Adrenal gland (tissue), 12 donors: Measurements from ENCODE around the gene CCDC120. TPM values are rescaled to one million over a fixed set of nuclear protein-coding genes. Genes with fewer than 3 reads are reported as not detected.

Experiments
- DNase-seq, 7 donors: peaks; one replicate each; pipeline ENCODE4 v3.0.0-alpha.2; 2019 to 2020
- H3K27ac ChIP-seq, 5 donors: fragments of 200-600 bp; sonication (generic) in 4 of 5; 1 replicate in 3 of 5; 2 replicates in 2 of 5; pipeline versions ENCODE4 v1.5.1 to v1.8.0; 2016 to 2020; ENCODE audit warnings: mild to moderate bottlenecking in 1 of 5
- H3K27me3 ChIP-seq: fragments of 200-600 bp; 2 replicates; pipeline ENCODE4 v1.8.0; 2021
- H3K36me3 ChIP-seq, 2 donors: fragments of 200-600 bp; replicated peaks in 1 of 2; 1 replicate in 1 of 2; 2 replicates in 1 of 2; pipeline versions ENCODE4 v1.5.1 to v1.8.0; 2018 to 2022
- H3K4me1 ChIP-seq, 2 donors: fragments of 200-600 bp; replicated peaks in 1 of 2; 1 replicate in 1 of 2; 2 replicates in 1 of 2; pipeline versions ENCODE4 v1.5.1 to v1.8.0; 2018 to 2021
- H3K4me3 ChIP-seq, 4 donors: fragments of 200-600 bp; sonication (generic) in 3 of 4; one replicate each; pipeline ENCODE4 v1.5.1; 2016 to 2018
- H3K9me3 ChIP-seq, 3 donors: fragments of 200-600 bp; sonication (generic) in 1 of 3; replicated peaks in 1 of 3; 1 replicate in 2 of 3; 2 replicates in 1 of 3; pipeline versions ENCODE4 v1.5.1 to v1.8.0; 2016 to 2021
- POLR2A ChIP-seq, 2 donors: fragments of 450-650 bp; IDR thresholded peaks; one replicate each; pipeline ENCODE4 v1.6.1; 2017; ENCODE audit warnings: antibody characterized with exemption in 2 of 2, mild to moderate bottlenecking in 2 of 2, moderate library complexity in 1 of 2
- WGBS, 4 donors: extraction: QIAGEN DNeasy Blood & Tissue Kit in 2 of 4; methylation state at CpG; one replicate each; pipeline versions ENCODE4 v1.1.5 to v1.1.7; 2013 to 2017; 5-methylcytosine and 5-hydroxymethylcytosine counted together
- intact Hi-C, 2 donors: fragments of 100-400 bp; cut with DNase I; formaldehyde crosslinking; loops; one replicate each; pipeline versions ENCODE4 v1.14.1 to v1.15.0; 2022 to 2023
- polyA plus RNA-seq, 3 donors: library from polyadenylated mRNA; stranded (reverse); fragments of 200-250 nt in 2 of 3; fragments of 350-450 nt in 1 of 3; fragmentation: Illumina TruSeq in 1 of 3; extraction: RNeasy Lipid Tissue Mini Kit (QIAGEN cat#74804) in 1 of 3; gene quantifications; one replicate each; pipeline ENCODE4 v1.2.3, GENCODE V29; 2013 to 2014
- total RNA-seq, 9 donors: library from RNA; depleted of rRNA in 4 of 9; stranded (reverse); fragments of >200 nt in 4 of 9; fragments of 120-200 nt in 1 of 9; fragmentation: NEBNext Ultra II Directional in 1 of 9; extraction: Animal tissue kit (Norgen Biotek cat#: 25700) in 1 of 9; gene quantifications; one replicate each; pipeline versions ENCODE4 v1.1.0 to v1.2.4, GENCODE V29; 2013 to 2023
- TF ChIP-seq, protein P1 (sequence below), 6 experiments: fragments of 450-650 bp in 4 of 6; fragments of 200-600 bp in 2 of 6; sonication (generic) in 1 of 6; IDR thresholded peaks; 1 replicate in 5 of 6; 2 replicates in 1 of 6; pipeline versions ENCODE4 v1.5.1 to v1.8.0; 2016 to 2021; ENCODE audit warnings: antibody characterized with exemption in 6 of 6, mild to moderate bottlenecking in 2 of 6, moderate library complexity in 1 of 6
- donor health status: healthy with polysubstance abuse.
- donor health status: Bipolar disorder and iron deficiency.
- donor health status: DM: yes; HTN: yes; CAD: no.
- donor health status: DM: no; HTN: no; CAD: no.
- donor health status: DM: no; HTN: no; CAD: no.
- donor health status: DM: yes; HTN: yes; CAD: no.

Gene CCDC120
- total and polyA plus RNA-seq, 12 donors, result 1.1 to 30.6 (median 2.8) TPM

DNA sequence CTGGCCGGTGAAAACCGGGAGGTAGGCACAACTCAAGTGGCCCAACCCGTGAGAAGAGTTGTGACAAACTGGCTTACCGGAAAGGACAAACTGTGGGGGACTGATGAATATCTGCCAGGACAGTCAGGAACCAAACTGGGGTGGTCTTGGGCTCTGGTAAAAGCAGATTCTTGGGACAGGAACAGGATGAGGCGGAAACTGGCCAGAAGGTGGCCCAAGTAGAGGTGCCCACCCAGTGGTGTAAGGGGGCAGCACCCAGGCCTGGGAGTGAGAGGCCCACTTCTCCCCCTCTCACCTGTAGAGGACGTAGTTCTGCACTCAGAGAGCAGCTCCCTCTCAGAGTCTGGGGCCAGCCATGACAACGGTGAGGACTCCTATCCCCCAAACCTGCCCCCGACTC is 5.9 kb downstream of the CCDC120 start:
- Histone ChIP-seq H3K36me3 (no peaks in the 10 kb centered on the region), H3K27ac (no peak overlapping the region), H3K9me3 (no peaks in the 10 kb centered on the region), H3K4me3 (no peak overlapping the region), H3K27me3 (no peaks in the 10 kb centered on the region), H3K4me1 (no peaks in the 10 kb centered on the region)
- 84 to 92% (median 87%) methylated on average over 6 to 8 of the region's 8 CpGs for WGBS, 4 donors
- no peak for DNase-seq
- intact Hi-C loops, result no loop called here
- TF ChIP-seq, protein P1, sequence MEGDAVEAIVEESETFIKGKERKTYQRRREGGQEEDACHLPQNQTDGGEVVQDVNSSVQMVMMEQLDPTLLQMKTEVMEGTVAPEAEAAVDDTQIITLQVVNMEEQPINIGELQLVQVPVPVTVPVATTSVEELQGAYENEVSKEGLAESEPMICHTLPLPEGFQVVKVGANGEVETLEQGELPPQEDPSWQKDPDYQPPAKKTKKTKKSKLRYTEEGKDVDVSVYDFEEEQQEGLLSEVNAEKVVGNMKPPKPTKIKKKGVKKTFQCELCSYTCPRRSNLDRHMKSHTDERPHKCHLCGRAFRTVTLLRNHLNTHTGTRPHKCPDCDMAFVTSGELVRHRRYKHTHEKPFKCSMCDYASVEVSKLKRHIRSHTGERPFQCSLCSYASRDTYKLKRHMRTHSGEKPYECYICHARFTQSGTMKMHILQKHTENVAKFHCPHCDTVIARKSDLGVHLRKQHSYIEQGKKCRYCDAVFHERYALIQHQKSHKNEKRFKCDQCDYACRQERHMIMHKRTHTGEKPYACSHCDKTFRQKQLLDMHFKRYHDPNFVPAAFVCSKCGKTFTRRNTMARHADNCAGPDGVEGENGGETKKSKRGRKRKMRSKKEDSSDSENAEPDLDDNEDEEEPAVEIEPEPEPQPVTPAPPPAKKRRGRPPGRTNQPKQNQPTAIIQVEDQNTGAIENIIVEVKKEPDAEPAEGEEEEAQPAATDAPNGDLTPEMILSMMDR (IDR thresholded peaks at IDR 0.05), result no peak
- no peak for TF ChIP-seq POLR2A (IDR thresholded peaks at IDR 0.05)

DNA sequence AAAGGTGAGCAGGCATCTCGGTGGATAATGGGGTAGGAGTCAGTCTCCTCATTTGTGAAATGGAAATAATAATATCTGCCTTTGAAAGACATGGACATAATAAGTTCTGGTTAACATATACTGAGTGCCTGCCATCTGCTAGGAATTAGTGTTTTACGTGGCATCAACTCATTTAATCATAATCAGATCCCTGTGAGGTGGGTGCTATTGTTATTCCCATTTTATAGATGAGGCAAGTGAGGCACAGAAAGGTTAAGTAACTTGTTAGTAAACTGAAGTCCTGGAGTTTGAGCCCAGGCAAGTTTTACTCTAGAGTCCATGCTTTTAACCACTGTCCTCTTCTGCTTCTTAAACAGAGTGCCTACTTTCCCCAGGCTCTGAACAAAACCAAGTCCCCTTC is 7.5 kb downstream of the CCDC120 start:
- Histone ChIP-seq H3K36me3 (no peaks in the 10 kb centered on the region), H3K4me3 (no peak overlapping the region), H3K9me3 (no peaks in the 10 kb centered on the region), H3K27ac (no peak overlapping the region), H3K4me1 (no peaks in the 10 kb centered on the region), H3K27me3 (no peaks in the 10 kb centered on the region)
- WGBS, 4 donors, result 79 to 94% (median 84%) methylated on average over 2 of the region's 2 CpGs
- TF ChIP-seq, protein P1 (IDR thresholded peaks at IDR 0.05), result no peak
- TF ChIP-seq POLR2A (IDR thresholded peaks at IDR 0.05), result no peak
- no peak for DNase-seq
- intact Hi-C loops, result no loop called here

DNA sequence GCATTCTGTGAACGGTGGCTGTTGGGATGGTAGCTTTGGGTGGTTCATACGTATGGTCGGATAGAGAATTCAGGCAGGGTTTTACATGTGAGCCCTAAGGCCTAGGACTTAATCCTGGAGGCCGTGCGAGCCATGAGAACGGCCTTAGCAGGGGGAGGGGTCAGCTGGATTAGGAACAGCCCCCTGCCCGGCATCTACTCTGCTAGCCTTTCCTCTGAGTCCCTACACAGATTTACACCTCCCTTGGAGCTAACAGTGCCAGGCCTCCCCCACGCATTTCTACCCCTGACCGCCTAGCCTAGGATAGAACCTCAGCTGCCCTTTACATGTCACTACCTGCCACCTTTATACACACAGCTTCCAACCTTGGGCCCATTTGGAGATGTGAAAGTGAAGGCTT is 7.9 kb downstream of the CCDC120 start:
- H3K27ac ChIP-seq, result no peak overlapping the region

DNA sequence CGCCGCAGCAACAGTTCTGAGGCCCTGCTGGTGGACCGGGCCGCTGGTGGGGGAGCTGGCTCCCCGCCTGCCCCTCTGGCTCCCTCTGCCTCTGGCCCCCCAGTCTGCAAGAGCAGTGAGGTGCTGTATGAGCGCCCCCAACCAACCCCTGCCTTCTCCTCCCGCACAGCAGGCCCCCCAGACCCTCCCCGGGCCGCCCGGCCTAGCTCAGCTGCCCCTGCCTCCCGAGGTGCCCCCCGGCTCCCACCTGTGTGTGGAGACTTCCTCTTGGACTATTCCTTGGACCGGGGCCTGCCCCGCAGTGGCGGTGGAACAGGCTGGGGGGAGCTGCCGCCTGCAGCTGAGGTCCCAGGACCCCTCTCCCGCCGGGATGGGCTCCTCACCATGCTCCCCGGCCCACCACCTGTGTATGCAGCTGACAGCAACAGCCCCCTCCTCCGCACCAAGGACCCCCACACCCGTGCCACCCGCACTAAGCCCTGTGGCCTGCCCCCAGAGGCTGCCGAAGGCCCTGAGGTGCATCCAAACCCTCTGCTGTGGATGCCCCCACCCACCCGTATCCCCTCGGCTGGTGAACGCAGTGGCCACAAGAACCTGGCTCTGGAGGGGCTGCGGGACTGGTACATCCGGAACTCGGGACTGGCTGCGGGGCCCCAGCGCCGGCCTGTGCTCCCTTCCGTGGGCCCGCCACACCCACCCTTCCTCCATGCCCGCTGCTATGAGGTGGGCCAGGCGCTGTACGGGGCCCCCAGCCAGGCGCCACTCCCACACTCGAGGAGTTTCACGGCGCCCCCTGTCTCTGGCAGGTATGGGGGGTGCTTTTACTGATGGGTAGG is 8.7 kb downstream of the CCDC120 start:
- Histone ChIP-seq H3K9me3 (no peaks in the 10 kb centered on the region), H3K27me3 (no peaks in the 10 kb centered on the region), H3K27ac (no peak overlapping the region), H3K4me3 (no peak overlapping the region), H3K4me1 (no peaks in the 10 kb centered on the region), H3K36me3 (no peaks in the 10 kb centered on the region)
- intact Hi-C loops, result no loop called here
- TF ChIP-seq, protein P1 (IDR thresholded peaks at IDR 0.05), result no peak
- TF ChIP-seq POLR2A (IDR thresholded peaks at IDR 0.05), result no peak
- WGBS, 4 donors, result 82 to 92% (median 85%) methylated on average over 6 to 39 of the region's 41 CpGs; no CpG with 5 or more reads in 1 of the 4 donors
- DNase-seq, result no peak

More for the DNA sequence above, 7.9 kb downstream of the CCDC120 start:
- Histone ChIP-seq H3K9me3 (no peaks in the 10 kb centered on the region), H3K27me3 (no peaks in the 10 kb centered on the region), H3K4me3 (no peak overlapping the region), H3K4me1 (no peaks in the 10 kb centered on the region), H3K36me3 (no peaks in the 10 kb centered on the region)
- no peak for DNase-seq
- WGBS, 4 donors, result 74 to 94% (median 78%) methylated on average over 6 to 9 of the region's 9 CpGs
- no peak for TF ChIP-seq POLR2A (IDR thresholded peaks at IDR 0.05)
- TF ChIP-seq, protein P1 (IDR thresholded peaks at IDR 0.05), result no peak
- intact Hi-C loops, result no loop called here
